Neural progenitor cell (in vitro differentiated cells): ENCODE results near the gene POFUT1. TPM values are rescaled to one million over a fixed set of nuclear protein-coding genes. Genes with fewer than 3 reads are reported as not detected.
A peak's percentile ranks its signal among the peaks of the same experiment; 100 is the strongest.

Experiments
- DNase-seq: peaks from one replicate; pipeline ENCODE4 v3.0.0-alpha.2; 2016; ENCODE audit warnings: low spot score
- H2AFZ ChIP-seq: fragments of 200-600 bp; sonication (generic); replicated peaks from 2 replicates; pipeline ENCODE4 v1.6.1; 2016; ENCODE audit warnings: antibody characterized with exemption
- H3F3A ChIP-seq: fragments of 200-600 bp; sonication (generic); 2 replicates; pipeline ENCODE4 v1.6.1; 2016; ENCODE audit warnings: antibody characterized with exemption, low read depth
- H3K27ac ChIP-seq: fragments of 200-600 bp; sonication (generic); 2 replicates; pipeline ENCODE4 v1.5.1; 2016; ENCODE audit warnings: mild to moderate bottlenecking
- H3K27me3 ChIP-seq: fragments of 200-600 bp; sonication (generic); 2 replicates; pipeline ENCODE4 v1.6.1; 2016; ENCODE audit warnings: mild to moderate bottlenecking, moderate library complexity
- H3K36me3 ChIP-seq: fragments of 200-600 bp; sonication (generic); 2 replicates; pipeline ENCODE4 v1.5.1; 2016
- H3K4me1 ChIP-seq: fragments of 200-600 bp; sonication (generic); 2 replicates; pipeline ENCODE4 v1.6.1; 2016; ENCODE audit warnings: mixed run types
- H3K4me2 ChIP-seq: fragments of 200-600 bp; sonication (generic); 2 replicates; pipeline ENCODE4 v1.6.1; 2016
- H3K4me3 ChIP-seq: fragments of 200-600 bp; sonication (generic); 2 replicates; pipeline ENCODE4 v1.5.1; 2016
- H3K79me2 ChIP-seq: fragments of 200-600 bp; sonication (generic); 2 replicates; pipeline ENCODE4 v1.6.1; 2016; ENCODE audit warnings: low read depth
- H3K9ac ChIP-seq: fragments of 200-600 bp; sonication (generic); 2 replicates; pipeline ENCODE4 v1.6.1; 2016
- H3K9me3 ChIP-seq: fragments of 200-600 bp; sonication (generic); 2 replicates; pipeline ENCODE4 v1.5.1; 2016; ENCODE audit warnings: low read depth
- H4K20me1 ChIP-seq: fragments of 200-600 bp; sonication (generic); 2 replicates; pipeline ENCODE4 v1.6.1; 2016; ENCODE audit warnings: low read depth
- H3K27ac Mint-ChIP-seq: 3 replicates; pipeline ENCODE4 v1.8.0; 2021; ENCODE audit warnings: mixed read lengths
- H3K27me3 Mint-ChIP-seq: 2 replicates; pipeline ENCODE4 v1.8.0; 2022; ENCODE audit warnings: low read depth, mild to moderate bottlenecking, inconsistent platforms, moderate library complexity, mixed read lengths; ENCODE audit not compliant: insufficient read depth
- H3K36me3 Mint-ChIP-seq: 3 replicates; pipeline ENCODE4 v1.8.0; 2021; ENCODE audit warnings: mixed read lengths
- H3K4me1 Mint-ChIP-seq: 3 replicates; pipeline ENCODE4 v1.8.0; 2021; ENCODE audit warnings: mixed read lengths
- H3K4me3 Mint-ChIP-seq: 3 replicates; pipeline ENCODE4 v1.8.0; 2021; ENCODE audit warnings: mild to moderate bottlenecking, moderate library complexity, mixed read lengths
- H3K9me3 Mint-ChIP-seq: 3 replicates; pipeline ENCODE4 v1.8.0; 2020; ENCODE audit warnings: mixed read lengths
- CTCF ChIP-seq: fragments of 200-600 bp; sonication (generic); IDR thresholded peaks from 2 replicates; pipeline ENCODE4 v1.5.1; 2017; ENCODE audit warnings: antibody characterized with exemption, mild to moderate bottlenecking
- EZH2 ChIP-seq: fragments of 200-600 bp; sonication (generic); IDR thresholded peaks from 2 replicates; pipeline ENCODE4 v1.6.1; 2017; ENCODE audit warnings: antibody characterized with exemption, mild to moderate bottlenecking, moderate library complexity
- EZH2phosphoT487 ChIP-seq: fragments of 200-600 bp; sonication (generic); IDR thresholded peaks from 2 replicates; pipeline ENCODE4 v1.6.1; 2017; ENCODE audit warnings: antibody characterized with exemption
- total RNA-seq: library from RNA; depleted of rRNA; stranded (reverse); fragments of >200 nt; gene quantifications from 2 replicates; pipeline ENCODE4 v1.2.3, GENCODE V29; 2015; ENCODE audit warnings: low replicate concordance

Gene POFUT1
- total RNA-seq, 1 donor from 2014 or later: 22.3 TPM

GRCh38 chr20:32231245-32231644 is 23.6 kb downstream of the POFUT1 start:
- no peak overlapping the region for H3K4me3 Mint-ChIP-seq
- H3K4me1 ChIP-seq: no peaks in the 10 kb centered on the region
- DNase-seq: no peak
- H3K36me3 Mint-ChIP-seq: peaks cover 30% of the 10 kb centered on the region
- no peaks in the 10 kb centered on the region for H3F3A ChIP-seq
- no peak overlapping the region for H3K27ac Mint-ChIP-seq
- no peak overlapping the region for H3K27ac ChIP-seq
- no peak overlapping the region for H3K4me2 ChIP-seq
- H3K4me3 ChIP-seq: no peak overlapping the region
- H3K36me3 ChIP-seq: no peaks in the 10 kb centered on the region
- TF ChIP-seq EZH2phosphoT487: no peak
- no peak for TF ChIP-seq EZH2
- TF ChIP-seq CTCF: no peak
- H3K79me2 ChIP-seq: no peaks in the 10 kb centered on the region
- H3K4me1 Mint-ChIP-seq: no peaks in the 10 kb centered on the region
- no peaks in the 10 kb centered on the region for H3K27me3 Mint-ChIP-seq
- H3K9me3 ChIP-seq: no peaks in the 10 kb centered on the region
- no peak overlapping the region for H2AFZ ChIP-seq
- H3K27me3 ChIP-seq: no peaks in the 10 kb centered on the region
- no peaks in the 10 kb centered on the region for H3K9me3 Mint-ChIP-seq
- H3K9ac ChIP-seq: no peak overlapping the region
- no peaks in the 10 kb centered on the region for H4K20me1 ChIP-seq

GRCh38 chr20:32231847-32232246 is 24.2 kb downstream of the POFUT1 start:
- Histone ChIP-seq H3K36me3 (no peaks in the 10 kb centered on the region), H2AFZ (no peak overlapping the region), H3K4me2 (no peak overlapping the region), H4K20me1 (no peaks in the 10 kb centered on the region), H3K9ac (no peak overlapping the region), H3K4me1 (no peaks in the 10 kb centered on the region), H3K4me3 (no peak overlapping the region), H3K79me2 (no peaks in the 10 kb centered on the region), H3K27ac (no peak overlapping the region), H3K27me3 (no peaks in the 10 kb centered on the region), H3F3A (no peaks in the 10 kb centered on the region), H3K9me3 (no peaks in the 10 kb centered on the region)
- no peak overlapping the region for H3K27ac Mint-ChIP-seq
- peaks cover 30% of the 10 kb centered on the region for H3K36me3 Mint-ChIP-seq
- DNase-seq: no peak
- H3K9me3 Mint-ChIP-seq: no peaks in the 10 kb centered on the region
- H3K4me1 Mint-ChIP-seq: no peaks in the 10 kb centered on the region
- no peaks in the 10 kb centered on the region for H3K27me3 Mint-ChIP-seq
- TF ChIP-seq CTCF (no peak), EZH2phosphoT487 (no peak), EZH2 (no peak)
- H3K4me3 Mint-ChIP-seq: no peak overlapping the region

GRCh38 chr20:32232326-32232886 is 24.7 kb downstream of the POFUT1 start:
- Mint-ChIP-seq H3K4me1 (no peaks in the 10 kb centered on the region), H3K4me3 (no peak overlapping the region), H3K36me3 (peaks cover 30% of the 10 kb centered on the region), H3K27ac (peak overlapping the region; percentile 46), H3K9me3 (no peaks in the 10 kb centered on the region), H3K27me3 (no peaks in the 10 kb centered on the region)
- Histone ChIP-seq H3K27ac (no peak overlapping the region), H3K27me3 (no peaks in the 10 kb centered on the region), H3K9ac (no peak overlapping the region), H3K9me3 (no peaks in the 10 kb centered on the region), H3K36me3 (no peaks in the 10 kb centered on the region), H3F3A (no peaks in the 10 kb centered on the region), H3K4me1 (no peaks in the 10 kb centered on the region), H2AFZ (no peak overlapping the region), H3K4me2 (no peak overlapping the region), H3K4me3 (no peak overlapping the region), H3K79me2 (no peaks in the 10 kb centered on the region), H4K20me1 (no peaks in the 10 kb centered on the region)
- DNase-seq: no peak
- TF ChIP-seq EZH2phosphoT487 (no peak), EZH2 (no peak), CTCF (no peak)
